ENCODE data around the gene HAT1.

GRCh38 chr2:171985076-171985475, 62.8 kb downstream of the HAT1 start:
- TF ChIP-seq CTCF (IDR thresholded peaks at IDR 0.05 in 8 of 11, conservative IDR thresholded peaks at IDR 0.05 in 3 of 11) (no peak), POLR2AphosphoS5 (IDR thresholded peaks at IDR 0.05) (no peak)
